ENCODE measurements around the gene ECI2.

ECI2 gene

DNA sequence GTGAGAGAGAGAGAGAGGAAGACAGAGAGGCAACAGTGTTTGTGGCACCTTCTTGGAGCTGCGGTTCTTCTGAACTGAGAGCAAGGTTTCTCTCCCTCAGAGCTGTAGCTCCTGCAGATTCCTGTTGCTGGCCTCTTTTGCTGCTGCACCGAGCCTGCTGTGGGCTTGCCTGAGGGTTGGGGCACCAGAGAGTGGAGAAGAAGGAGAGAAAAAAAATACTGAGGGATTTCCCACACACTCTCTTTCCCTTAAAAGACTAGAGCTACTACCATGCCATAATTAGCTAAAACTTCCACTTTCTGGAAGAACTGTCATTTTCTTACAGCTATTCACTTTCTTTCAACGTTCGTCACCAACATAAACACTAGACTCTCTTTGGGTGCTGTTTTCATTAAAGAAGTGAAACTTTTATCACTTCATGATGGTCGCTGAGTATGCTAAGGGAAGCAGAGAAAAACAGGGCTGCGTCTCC lies 18.2 kb upstream of the ECI2 start:
- H3K27ac ChIP-seq (ENCODE audit: low read depth, low read length, poor library complexity, severe bottlenecking) = no peak overlapping the region
- H4K20me1 ChIP-seq (ENCODE audit: insufficient read depth, low read length) = no peaks in the 10 kb centered on the region
- no peak overlapping the region for H3K9ac ChIP-seq (ENCODE audit: low read length)
- no peaks in the 10 kb centered on the region for H3K27me3 ChIP-seq (ENCODE audit: insufficient read depth, low read length)
- no peaks in the 10 kb centered on the region for H3K36me3 ChIP-seq (ENCODE audit: insufficient read depth, low read length)
- H3K9me3 ChIP-seq (ENCODE audit: low read length) = no peaks in the 10 kb centered on the region
- TF ChIP-seq EZH2 (IDR thresholded peaks at IDR 0.05; ENCODE audit: borderline replicate concordance, low read length) = no peak
- TF ChIP-seq, protein P1, sequence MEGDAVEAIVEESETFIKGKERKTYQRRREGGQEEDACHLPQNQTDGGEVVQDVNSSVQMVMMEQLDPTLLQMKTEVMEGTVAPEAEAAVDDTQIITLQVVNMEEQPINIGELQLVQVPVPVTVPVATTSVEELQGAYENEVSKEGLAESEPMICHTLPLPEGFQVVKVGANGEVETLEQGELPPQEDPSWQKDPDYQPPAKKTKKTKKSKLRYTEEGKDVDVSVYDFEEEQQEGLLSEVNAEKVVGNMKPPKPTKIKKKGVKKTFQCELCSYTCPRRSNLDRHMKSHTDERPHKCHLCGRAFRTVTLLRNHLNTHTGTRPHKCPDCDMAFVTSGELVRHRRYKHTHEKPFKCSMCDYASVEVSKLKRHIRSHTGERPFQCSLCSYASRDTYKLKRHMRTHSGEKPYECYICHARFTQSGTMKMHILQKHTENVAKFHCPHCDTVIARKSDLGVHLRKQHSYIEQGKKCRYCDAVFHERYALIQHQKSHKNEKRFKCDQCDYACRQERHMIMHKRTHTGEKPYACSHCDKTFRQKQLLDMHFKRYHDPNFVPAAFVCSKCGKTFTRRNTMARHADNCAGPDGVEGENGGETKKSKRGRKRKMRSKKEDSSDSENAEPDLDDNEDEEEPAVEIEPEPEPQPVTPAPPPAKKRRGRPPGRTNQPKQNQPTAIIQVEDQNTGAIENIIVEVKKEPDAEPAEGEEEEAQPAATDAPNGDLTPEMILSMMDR (IDR thresholded peaks at IDR 0.05; ENCODE audit: low read length) = no peak
- no peak overlapping the region for H2AFZ ChIP-seq (ENCODE audit: low read length)
- no peaks in the 10 kb centered on the region for H3K9me2 ChIP-seq (ENCODE audit: low read depth, low read length)
- H3K4me1 ChIP-seq (ENCODE audit: insufficient read depth, low read length, severe bottlenecking) = no peaks in the 10 kb centered on the region
- no peaks in the 10 kb centered on the region for H3F3A ChIP-seq (ENCODE audit: insufficient read depth, low read length)
- H3K4me3 ChIP-seq (ENCODE audit: low read depth, low read length, poor library complexity, severe bottlenecking) = no peak overlapping the region
- H3K79me2 ChIP-seq (ENCODE audit: insufficient read depth, low read length) = no peaks in the 10 kb centered on the region
- no peak overlapping the region for H3K4me2 ChIP-seq (ENCODE audit: low read length)

DNA sequence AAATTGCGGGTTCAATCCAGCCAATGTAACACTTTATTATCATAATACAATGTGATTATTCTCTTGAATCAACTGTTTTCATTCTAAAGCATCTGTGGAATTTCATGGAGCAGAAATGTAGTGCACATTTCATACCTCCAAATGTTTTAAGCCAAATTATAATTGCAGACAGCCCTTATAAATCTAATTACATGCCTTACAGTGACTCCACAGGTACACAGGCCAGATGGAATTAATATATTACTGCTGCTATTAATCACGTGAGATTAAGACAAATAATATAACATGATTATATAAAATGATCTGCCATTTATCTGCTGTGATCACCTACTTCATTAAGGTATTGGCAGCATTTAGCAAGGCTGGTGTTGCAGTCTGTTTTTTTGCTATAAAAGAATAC lies 9.7 kb upstream of the ECI2 start:
- no peak overlapping the region for H3K9ac ChIP-seq (ENCODE audit: low read length)
- no peak overlapping the region for H3K4me3 ChIP-seq (ENCODE audit: low read depth, low read length, poor library complexity, severe bottlenecking)
- H3K27me3 ChIP-seq (ENCODE audit: insufficient read depth, low read length) = no peaks in the 10 kb centered on the region
- no peaks in the 10 kb centered on the region for H3K36me3 ChIP-seq (ENCODE audit: insufficient read depth, low read length)
- no peaks in the 10 kb centered on the region for H3K9me2 ChIP-seq (ENCODE audit: low read depth, low read length)
- TF ChIP-seq, protein P1 (IDR thresholded peaks at IDR 0.05; ENCODE audit: low read length) = no peak
- TF ChIP-seq EZH2 (IDR thresholded peaks at IDR 0.05; ENCODE audit: borderline replicate concordance, low read length) = no peak
- H3K4me1 ChIP-seq (ENCODE audit: insufficient read depth, low read length, severe bottlenecking) = no peaks in the 10 kb centered on the region
- no peak overlapping the region for H2AFZ ChIP-seq (ENCODE audit: low read length)
- H3K9me3 ChIP-seq (ENCODE audit: low read length) = no peaks in the 10 kb centered on the region
- H3K4me2 ChIP-seq (ENCODE audit: low read length) = no peak overlapping the region
- no peaks in the 10 kb centered on the region for H3K79me2 ChIP-seq (ENCODE audit: insufficient read depth, low read length)
- no peaks in the 10 kb centered on the region for H3F3A ChIP-seq (ENCODE audit: insufficient read depth, low read length)
- no peak overlapping the region for H3K27ac ChIP-seq (ENCODE audit: low read depth, low read length, poor library complexity, severe bottlenecking)
- H4K20me1 ChIP-seq (ENCODE audit: insufficient read depth, low read length) = no peaks in the 10 kb centered on the region

DNA sequence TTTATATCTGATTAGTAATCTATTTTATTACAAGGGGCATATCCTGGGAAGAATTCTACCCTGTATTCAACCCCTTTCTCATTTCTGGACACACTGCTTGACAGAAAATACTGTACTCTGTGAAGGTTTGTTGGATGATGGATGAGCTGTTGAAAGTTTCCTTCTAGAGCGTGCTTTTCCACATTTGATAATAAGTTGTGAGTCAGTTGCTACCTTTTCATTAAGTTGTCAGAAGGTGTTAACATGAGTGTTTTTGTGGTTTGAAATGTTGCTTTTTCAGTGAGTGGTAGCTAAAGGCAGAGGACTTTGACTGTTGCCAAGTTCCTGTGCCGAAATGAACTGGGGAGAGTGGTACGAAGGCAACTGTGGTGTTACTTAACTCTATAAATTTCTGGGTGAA lies 3.9 kb upstream of the ECI2 start:
- TF ChIP-seq, protein P1 (IDR thresholded peaks at IDR 0.05; ENCODE audit: low read length) = no peak
- TF ChIP-seq EZH2 (IDR thresholded peaks at IDR 0.05; ENCODE audit: borderline replicate concordance, low read length) = no peak
- Histone ChIP-seq H3K9ac (ENCODE audit: low read length) (no peak overlapping the region), H3K27me3 (ENCODE audit: insufficient read depth, low read length) (no peaks in the 10 kb centered on the region), H3K36me3 (ENCODE audit: insufficient read depth, low read length) (no peaks in the 10 kb centered on the region), H3K79me2 (ENCODE audit: insufficient read depth, low read length) (no peaks in the 10 kb centered on the region), H2AFZ (ENCODE audit: low read length) (no peak overlapping the region), H3K4me2 (ENCODE audit: low read length) (no peak overlapping the region), H3K27ac (ENCODE audit: low read depth, low read length, poor library complexity, severe bottlenecking) (no peak overlapping the region), H3K4me3 (ENCODE audit: low read depth, low read length, poor library complexity, severe bottlenecking) (no peak overlapping the region), H3F3A (ENCODE audit: insufficient read depth, low read length) (0 out of 2 replicates have a peak, but pooled peaks cover 3% of the 10 kb centered on the region), H3K9me3 (ENCODE audit: low read length) (no peaks in the 10 kb centered on the region), H3K4me1 (ENCODE audit: insufficient read depth, low read length, severe bottlenecking) (peaks cover 12% of the 10 kb centered on the region), H3K9me2 (ENCODE audit: low read depth, low read length) (no peaks in the 10 kb centered on the region), H4K20me1 (ENCODE audit: insufficient read depth, low read length) (no peaks in the 10 kb centered on the region)

Data from OCI-LY1 (cell line).